NCI-H69 (cell line): Measurements from ENCODE around the gene GPR62.
"Not testable (repeated sequence)": the region's sequence is repeated elsewhere in the genome, so short reads cannot be mapped to it uniquely, and the experiment has no call there.

Experiments used
- DNase-seq: peaks from one replicate; lab custom pipeline; 2025; lab: John Stamatoyannopoulos, UW

Gene GPR62

GRCh38 chr3:51992017-51992682 is 37.0 kb downstream of the GPR62 start:
- no peak for DNase-seq

DNA sequence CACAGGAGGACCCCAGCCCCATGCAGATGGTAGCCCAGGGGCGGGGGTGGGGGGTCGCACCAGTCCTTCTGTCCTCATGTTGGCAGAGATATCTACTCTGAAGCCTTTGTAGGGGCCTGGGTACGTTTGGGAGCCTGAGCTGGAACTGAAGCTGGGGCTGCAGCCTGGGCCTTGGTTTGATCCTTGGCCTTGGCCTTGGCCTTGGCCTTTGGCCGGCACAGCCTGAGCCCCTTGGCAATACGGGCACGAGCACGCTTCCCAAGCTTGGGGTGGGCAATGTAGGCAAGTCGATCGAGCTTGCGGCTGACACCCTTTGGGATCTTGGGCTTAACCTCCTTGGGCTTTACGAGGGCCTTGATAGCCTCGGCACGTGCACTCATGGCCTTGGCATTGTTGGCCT is 38.5 kb downstream of the GPR62 start:
- not testable (repeated sequence) for DNase-seq

- no peak for DNase-seq
Observed at GRCh38 chr3:51994530-51994929, 39.3 kb downstream of the GPR62 start.

GRCh38 chr3:51995346-51996163 is 40.4 kb downstream of the GPR62 start, which contains the start of gene RPL29:
Gene RPL29 (minus strand): TSS chr3:51995895. CDS start chr3:51995461, 434 bp downstream.
- DNase-seq = peak; percentile 92

DNA sequence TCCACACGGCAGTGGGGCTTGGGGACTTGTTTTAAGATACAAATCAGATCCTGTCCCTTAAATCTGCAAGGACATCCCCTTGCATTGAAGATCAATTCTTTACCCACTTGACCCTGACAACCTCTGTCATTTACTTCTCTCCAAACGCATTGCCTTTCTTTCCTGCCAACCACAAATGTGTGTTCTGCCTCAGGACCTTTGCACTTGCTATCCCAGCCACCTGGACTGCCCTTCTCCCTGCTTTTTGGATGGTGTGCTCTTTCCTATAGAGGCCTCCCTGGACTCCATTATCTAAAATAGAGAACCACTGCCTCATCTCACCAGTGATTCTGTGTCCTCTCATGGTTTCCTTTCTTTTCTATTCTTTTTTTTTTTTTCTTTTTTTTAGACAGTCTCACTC is 42.0 kb downstream of the GPR62 start:
- no peak for DNase-seq

DNA sequence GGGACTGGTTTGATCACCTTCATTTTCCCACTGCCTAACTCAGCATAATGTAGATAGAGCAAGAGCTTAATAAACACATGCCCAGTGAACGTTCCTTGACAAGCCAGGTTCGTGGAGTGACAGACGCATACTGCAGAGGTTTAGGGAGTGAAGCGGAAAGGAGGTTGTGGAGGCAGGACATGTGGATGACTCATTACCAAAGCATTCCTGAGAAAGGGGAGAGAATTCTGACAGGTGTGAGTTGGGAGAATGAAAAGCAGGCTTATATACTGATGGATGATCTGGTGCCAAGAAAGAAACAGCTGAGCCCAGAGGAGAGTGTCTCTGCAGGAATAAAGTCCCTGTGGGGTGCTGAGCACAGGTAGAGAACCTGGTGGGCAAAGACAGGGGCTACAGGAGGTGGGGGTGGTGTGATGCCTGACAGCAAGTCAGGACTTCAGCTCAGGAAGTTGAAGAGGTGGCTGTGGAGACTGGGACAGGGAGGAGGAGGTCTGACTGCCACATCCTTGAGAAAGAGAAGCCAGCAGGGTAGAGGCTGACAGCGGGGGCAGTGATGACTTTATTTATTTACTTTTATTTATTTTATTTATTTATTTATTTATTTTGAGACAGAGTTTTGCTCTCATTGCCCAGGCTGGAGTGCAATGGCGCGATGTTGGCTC is 42.9 kb downstream of the GPR62 start:
- peak; percentile 50 for DNase-seq

GRCh38 chr3:51998774-51999173 is 43.6 kb downstream of the GPR62 start:
- DNase-seq = no peak

DNA sequence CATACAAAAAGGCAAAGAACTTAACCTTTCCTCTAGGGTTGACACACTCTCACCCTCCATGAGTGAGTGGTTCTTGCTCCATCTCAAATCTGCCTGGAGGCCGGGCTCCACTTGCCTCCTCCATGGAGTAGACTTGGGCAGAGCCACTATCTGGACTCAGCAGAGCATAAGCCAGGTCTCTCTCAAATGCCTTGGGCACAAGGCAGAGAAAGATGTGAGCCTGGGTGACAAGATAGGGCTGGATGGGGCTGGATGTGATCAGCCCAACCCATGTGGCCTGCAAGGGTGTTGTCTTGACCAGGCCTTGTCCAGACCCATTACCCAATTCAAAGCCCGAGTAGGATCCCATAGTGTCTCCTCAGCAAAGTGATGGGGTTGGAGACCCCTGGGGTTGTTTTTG is 44.7 kb downstream of the GPR62 start:
- DNase-seq = no peak

- peak; percentile 79 for DNase-seq
Observed at GRCh38 chr3:52001443-52001974, 46.3 kb downstream of the GPR62 start.

DNA sequence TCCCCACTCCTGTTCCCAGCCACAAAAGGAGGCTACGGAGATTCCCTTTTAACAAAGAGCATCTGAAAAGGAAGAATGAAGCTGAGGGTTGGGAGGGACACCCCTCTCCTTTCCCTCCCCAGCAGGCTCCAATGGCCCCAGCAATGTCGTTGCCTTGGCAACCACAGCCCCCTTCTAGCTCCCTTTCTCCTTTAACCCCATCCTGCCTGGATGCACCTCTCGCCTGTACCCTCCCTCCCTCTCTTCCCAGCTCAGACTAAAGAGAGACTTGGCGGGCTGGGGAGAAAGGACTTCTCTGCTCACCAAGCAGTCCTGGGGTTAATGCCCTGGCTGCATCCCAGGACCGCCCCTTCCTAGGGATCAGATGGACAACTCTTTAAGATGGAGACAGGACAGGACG is 47.6 kb downstream of the GPR62 start:
- no peak for DNase-seq

DNA sequence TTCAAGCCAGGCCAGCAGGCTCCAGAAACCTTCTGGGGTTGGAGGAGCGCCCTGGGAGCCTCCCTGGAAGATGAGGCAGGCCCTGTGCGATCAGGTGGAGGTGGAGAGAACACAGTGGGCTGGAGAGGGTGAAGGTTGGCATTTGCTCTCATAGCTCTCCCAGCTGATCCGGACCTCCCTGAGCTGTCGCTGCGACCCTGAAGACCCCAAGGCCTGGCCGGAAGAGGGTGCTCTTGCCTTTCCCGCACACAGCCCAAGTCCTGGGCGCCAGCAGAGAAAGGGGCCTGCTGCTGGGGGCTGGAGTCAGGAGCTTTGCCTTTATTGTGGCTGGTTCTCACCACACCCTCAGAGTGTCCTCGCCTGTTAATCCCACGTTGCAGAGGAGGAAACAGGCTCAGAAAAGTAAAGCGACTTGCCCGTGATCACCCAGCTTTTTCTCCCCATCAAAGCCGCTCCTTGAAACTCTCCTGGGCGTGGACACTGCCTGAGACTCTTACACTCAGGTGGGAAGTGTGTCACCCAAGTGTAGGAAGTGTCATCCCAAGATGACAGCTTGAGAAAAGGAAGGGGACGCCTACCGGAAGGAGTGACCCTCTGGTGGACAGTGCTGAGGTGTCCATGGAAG is 49.1 kb downstream of the GPR62 start:
- peak; percentile 18 for DNase-seq

DNA sequence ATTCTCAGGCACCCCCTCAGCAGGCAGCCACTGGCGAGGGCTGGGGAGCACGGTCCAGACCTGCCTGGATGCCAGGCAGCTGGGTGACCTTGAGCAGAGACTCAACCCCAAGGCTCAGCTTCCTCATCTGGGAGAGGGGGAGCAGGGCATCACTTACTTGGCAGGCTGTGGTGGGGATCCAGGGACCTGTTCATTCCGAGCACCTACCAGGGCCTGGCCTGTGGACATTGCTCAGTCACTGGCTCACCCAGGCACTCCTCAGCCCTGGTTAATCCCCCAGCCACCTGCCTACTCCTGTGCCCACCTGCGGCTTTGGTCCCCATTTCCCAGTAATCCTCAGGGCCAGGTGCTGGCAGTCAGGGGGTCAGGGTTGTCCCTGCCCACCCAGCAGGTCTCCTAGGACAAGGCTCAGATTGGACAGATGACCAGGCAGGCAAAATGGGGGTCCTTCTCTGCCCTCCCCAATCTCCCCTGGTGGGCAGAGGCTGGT is 49.8 kb downstream of the GPR62 start:
- DNase-seq = no peak

- DNase-seq = peak; percentile 74
Observed at GRCh38 chr3:52005571-52005986, 50.4 kb downstream of the GPR62 start.

DNA sequence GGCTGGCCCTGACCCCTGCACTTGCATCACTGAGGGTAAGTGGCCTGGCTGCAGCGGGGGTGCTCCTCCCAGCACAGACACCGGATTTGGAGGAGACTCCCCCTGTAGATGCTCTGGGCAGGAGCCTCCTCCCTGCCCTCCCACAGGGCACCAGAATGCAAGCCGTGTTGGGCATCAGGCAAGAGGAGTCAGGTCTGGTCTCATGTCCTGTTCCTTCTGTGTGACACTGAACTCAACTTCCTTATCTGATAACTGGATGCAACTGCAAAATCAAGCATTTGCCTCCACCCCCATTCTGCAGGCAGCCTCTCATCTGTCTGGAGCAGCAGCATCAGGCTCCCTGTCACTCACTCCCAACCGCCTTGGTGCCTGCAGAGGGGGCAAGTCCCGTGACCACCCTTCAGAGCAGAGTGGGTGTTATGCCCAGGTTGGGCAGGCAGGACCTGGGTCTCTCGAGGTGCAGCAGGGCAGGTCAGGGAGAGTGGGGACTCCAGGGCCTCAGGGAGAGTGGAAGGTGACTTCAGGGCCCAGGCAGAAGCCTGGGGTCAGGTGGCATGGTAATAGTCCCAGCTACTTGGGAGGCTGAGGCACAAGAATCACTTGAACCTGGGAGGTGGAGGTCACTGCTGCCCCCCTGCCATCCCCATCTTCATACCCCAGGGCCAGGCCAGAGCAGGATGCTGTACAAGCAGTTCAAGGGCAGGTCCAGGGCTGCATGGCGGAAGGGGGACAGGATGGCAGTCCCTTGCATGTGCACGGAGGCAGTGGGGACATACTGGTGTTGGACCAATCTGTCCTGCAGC is 51.0 kb downstream of the GPR62 start:
- no peak for DNase-seq

DNA sequence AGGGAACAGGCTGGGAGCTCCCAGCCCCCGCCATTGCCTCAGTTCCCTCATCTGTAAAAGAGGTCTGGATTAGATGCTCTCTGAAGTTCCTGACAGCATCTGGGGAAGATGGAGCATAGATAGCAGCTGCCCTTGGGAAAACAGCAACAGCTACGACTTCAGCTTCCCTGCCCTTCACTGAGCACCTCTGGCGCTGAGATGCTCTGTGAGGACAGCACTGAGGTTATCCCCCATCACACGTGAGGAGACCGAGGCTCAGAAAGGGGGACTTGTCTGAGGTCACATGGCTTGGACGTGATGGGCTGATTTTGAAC is 51.6 kb downstream of the GPR62 start:
- DNase-seq = no peak
